DND-41 (cell line): ENCODE results near the gene ORM2.
"Not testable (repeated sequence)": the region's sequence is repeated elsewhere in the genome, so short reads cannot be mapped to it uniquely, and the experiment has no call there.

Experiments
- EZH2 ChIP-seq: IDR thresholded peaks from 3 replicates; pipeline ENCODE4 v1.6.1; 2012; ENCODE audit warnings: borderline replicate concordance, low read depth, mild to moderate bottlenecking, moderate library complexity, low read length, inconsistent platforms; ENCODE audit not compliant: severe bottlenecking
- TF ChIP-seq, protein P1 (sequence below): IDR thresholded peaks from 2 replicates; pipeline ENCODE4 v1.5.1; 2012; ENCODE audit warnings: borderline replicate concordance, low read length, moderate library complexity, mild to moderate bottlenecking; ENCODE audit not compliant: poor library complexity, severe bottlenecking; ENCODE audit errors: extremely low read depth

DNA sequence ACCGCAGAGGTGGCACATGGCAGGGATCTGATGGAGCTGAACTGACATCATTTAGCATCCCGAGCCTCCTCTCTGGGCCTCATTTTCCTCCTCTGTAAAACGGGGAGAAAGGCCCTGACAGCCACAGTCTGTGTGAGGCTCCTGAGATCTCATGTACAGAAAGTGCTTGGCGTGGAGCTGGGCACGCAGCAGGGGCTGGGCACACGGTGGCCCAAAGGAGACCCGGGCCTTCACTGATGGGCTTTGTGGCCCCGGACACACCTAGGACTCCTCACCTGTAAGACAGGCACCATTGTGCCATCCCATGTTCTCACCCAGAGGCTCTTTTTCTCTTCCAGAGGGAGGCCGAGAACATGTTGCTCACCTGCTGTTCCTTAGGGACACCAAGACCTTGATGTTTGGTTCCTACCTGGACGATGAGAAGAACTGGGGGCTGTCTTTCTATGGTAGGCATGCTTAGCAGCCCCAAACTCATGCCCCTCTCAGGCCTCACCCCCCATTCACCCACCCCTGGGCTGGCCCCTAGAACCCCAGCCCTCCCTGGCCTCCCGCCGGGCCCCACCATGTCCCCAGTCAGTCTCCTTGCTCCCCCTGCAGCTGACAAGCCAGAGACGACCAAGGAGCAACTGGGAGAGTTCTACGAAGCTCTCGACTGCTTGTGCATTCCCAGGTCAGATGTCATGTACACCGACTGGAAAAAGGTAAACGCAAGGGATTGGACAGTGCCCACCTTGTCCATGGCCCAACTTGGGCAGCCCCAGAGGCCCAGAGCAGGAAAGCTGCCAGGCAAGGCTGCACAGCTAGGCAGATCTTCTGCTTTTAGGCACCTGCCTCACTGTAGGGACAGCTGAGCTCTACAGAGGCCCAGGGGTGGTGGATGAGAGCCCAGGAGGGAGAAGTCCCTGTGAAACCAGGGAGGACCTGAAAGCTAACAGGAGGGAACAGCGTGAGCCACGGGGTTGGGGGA, 1.8 kb downstream of the ORM2 start:
- TF ChIP-seq, protein P1, sequence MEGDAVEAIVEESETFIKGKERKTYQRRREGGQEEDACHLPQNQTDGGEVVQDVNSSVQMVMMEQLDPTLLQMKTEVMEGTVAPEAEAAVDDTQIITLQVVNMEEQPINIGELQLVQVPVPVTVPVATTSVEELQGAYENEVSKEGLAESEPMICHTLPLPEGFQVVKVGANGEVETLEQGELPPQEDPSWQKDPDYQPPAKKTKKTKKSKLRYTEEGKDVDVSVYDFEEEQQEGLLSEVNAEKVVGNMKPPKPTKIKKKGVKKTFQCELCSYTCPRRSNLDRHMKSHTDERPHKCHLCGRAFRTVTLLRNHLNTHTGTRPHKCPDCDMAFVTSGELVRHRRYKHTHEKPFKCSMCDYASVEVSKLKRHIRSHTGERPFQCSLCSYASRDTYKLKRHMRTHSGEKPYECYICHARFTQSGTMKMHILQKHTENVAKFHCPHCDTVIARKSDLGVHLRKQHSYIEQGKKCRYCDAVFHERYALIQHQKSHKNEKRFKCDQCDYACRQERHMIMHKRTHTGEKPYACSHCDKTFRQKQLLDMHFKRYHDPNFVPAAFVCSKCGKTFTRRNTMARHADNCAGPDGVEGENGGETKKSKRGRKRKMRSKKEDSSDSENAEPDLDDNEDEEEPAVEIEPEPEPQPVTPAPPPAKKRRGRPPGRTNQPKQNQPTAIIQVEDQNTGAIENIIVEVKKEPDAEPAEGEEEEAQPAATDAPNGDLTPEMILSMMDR = not testable (repeated sequence)
- TF ChIP-seq EZH2 = not testable (repeated sequence)
